ENCODE results near the gene GAD2.

The GAD2 gene

DNA sequence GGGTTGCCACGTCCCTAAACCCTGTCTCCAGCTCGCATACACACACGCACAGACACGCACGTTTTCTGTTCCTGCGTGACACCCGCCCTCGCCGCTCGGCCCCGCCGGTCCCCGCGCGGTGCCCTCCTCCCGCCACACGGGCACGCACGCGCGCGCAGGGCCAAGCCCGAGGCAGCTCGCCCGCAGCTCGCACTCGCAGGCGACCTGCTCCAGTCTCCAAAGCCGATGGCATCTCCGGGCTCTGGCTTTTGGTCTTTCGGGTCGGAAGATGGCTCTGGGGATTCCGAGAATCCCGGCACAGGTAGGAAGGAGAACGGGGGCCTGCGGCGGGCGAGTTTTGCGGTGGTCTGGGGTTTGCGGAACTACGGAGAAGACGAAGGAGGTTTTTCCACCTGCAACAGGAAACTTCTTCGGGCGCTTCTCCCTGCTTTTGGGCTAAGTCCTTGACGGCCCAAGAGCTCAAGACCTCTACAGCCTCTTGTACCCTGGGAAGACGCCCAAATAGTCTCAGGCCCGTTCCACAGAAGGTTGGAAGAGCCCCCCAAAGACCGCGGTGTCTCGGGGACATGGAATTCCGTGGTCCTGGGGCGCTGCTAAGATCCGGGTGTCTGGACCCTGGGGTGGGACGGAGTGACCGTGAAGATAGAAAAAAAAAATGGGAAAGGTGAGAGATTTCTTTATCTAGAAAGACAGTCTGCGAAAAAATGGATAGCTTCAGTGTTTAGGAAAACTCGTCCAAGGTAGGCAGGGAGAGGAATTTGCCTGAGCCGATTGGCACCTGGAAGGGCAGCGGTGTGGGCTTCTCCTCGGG, at the start of gene GAD2:
Gene GAD2 (plus strand): TSS at position 190 of the 811 bp plus-strand sequence. CDS start 36 bp downstream, at position 226.
- DNase-seq: no peak

DNA sequence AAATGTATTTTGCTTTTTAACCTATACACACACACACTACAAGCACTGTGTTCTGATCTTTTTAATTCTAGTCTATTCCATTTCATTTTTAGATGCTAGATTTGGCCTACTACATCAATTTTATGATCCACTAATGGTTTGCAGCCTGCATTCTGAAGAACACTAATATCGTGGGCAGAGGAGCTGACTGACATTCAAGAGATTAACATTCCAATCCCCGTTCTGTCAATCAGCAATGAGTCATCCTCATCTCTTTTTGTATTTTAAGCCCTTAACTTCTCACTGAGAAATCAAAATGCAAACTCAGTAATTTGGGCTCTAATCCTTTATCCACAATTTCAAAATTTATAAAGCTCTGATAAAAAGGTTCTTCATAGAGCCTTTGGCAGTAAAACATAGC, 47.1 kb upstream of the GAD2 start:
- no peak for DNase-seq

DNA sequence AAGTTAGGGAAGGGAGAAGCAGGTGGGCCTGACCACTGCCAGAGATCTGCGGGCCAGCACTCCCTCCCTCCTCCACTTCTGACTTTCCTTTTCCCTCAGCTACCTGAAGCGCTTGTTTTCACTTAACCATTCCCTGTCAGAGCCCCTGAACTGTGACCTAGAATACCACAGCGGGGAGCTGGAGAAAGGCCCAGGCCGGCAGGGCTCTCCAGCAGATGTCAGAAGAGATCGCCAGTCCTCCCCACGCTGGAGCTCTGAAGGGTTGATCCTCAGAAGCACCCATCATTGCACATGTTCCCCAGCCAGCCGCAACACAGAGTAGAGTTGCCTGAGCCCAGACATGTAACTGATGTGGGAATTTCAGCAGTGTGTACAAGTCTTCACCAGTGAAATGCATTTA, 44.4 kb upstream of the GAD2 start:
- no peak for DNase-seq

DNA sequence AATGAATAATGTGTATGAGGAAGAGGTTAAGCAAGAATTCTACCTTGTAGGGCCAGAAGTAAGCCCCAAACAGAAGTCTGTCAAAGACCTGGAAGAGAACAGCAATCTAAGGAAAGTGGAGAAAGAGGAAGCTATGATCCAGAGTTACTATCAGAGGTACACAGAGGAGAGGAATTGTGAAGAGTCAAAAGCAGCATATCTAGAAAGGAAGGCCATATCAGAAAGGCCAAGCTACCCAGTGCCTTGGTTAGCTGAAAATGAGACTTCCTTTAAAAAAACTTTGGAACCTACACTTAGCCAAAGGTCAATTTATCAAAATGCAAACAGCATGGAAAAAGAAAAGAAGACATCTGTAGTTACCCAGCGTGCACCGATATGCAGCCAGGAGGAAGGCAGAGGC, 42.7 kb upstream of the GAD2 start:
- DNase-seq: no peak

DNA sequence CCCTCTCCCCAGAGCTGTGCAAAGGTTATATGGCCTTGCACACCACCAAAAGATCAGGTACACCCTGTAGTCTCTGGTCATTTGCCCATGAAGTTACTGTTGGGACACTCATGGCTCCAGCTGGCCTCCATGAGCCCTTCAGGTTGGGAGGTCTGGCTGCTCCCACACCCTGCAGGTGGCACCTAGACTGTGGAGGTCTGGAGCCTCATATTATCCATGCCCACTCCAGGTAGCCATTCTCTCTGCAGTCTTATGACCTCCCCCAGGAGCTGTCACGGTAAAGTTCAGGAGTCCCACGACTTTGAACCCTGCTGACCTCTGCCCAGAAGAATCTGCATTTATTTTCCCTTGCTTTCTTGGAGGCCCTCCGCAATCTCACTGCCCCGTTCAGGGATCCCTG, 39.2 kb upstream of the GAD2 start:
- DNase-seq: no peak

DNA sequence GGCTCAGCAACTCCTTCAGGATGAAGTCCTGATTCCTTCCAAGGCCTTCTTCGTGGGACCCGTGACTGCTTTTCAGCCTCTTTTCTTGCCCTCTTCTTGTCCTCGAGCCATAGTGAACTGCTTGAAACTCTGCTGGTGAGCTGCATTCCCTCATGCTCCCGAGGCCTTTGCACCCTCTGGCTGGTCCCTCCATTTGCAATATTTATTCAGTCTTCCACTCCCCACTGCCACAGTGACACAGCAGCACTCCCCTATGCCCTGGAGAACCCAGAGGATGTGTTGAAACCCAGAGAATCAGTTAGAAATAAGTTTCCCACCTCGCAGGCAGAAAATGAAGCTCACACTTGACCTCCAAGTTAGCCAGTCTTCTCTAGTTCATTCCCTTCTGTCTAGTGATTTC, 22.3 kb upstream of the GAD2 start:
- no peak for DNase-seq

DNA sequence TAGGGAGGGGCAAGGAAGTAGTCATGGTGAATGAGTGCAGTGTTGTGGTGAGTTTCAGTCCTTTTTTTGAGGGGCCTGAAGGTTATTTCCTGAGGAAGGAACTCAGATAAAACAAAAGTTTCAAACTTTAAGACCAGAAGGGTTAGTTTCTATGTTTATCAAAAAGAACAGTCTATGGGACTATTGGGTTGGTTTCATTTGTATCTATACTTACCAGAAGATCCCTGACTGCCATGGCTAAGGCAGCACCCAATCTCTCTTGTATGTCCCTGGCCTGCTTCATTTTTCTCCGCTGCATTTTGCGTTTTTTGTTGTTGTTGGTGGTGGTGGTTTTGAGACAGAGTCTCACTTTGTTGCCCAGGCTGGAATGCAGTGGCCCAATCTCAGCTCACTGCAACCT, 19.3 kb upstream of the GAD2 start:
- DNase-seq: no peak

DNA sequence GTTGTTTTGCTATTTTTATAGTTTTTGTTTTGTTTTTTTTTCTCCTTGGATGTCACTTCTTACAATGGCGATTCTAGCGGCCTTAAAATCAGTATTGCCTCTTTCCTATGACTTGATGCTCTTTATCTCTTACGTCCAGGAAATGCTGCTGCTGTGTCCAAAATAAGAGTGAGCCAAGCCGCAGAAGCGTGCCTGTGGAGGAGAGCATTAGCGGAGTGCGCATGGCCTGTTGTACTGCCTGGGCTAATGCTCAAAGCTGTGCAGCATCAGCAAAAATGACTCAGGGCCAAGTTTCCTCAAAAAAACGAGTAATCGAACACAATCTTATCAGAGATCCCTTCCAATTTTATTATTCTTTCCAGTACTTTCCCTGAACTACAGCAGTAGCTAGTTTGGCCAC, 18.5 kb upstream of the GAD2 start:
- no peak for DNase-seq

DNA sequence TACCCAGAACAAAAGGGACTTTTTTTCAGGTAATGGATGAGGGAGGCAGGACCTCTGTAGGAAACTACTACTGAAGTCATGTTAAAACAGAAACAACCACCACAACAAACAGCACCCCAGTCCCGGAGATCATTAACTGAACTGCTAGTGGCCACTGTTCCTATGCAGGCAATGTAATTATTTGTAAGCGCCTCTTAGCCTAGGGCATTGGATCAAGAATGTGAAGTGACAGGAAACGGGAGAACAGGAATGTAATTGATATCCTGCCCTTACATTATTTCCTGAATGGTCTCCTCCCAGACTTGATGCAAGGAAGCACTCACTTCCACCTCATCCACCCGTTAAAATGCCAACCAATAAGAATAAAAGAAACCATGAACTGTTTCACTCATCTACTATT, 16.7 kb upstream of the GAD2 start:
- DNase-seq: no peak

DNA sequence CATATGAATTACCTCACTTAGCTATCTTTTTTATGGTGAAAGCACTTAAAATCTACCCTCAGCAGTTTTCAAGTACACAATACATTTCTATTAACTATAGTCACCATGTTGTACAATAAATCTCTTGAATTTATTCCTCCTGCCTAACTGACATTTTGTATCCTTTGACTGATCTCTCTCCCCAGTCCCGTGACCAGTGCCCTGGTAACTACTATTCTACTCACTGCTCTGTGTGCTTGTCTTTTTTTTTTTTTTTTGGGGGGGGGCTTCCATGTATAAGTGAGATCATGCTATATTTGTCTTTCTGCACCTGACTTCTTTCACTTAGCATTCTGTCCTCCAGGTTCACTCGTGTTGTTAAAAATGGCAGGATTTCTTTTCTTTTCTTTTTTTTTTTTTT, 11.4 kb upstream of the GAD2 start:
- DNase-seq: no peak

DNA sequence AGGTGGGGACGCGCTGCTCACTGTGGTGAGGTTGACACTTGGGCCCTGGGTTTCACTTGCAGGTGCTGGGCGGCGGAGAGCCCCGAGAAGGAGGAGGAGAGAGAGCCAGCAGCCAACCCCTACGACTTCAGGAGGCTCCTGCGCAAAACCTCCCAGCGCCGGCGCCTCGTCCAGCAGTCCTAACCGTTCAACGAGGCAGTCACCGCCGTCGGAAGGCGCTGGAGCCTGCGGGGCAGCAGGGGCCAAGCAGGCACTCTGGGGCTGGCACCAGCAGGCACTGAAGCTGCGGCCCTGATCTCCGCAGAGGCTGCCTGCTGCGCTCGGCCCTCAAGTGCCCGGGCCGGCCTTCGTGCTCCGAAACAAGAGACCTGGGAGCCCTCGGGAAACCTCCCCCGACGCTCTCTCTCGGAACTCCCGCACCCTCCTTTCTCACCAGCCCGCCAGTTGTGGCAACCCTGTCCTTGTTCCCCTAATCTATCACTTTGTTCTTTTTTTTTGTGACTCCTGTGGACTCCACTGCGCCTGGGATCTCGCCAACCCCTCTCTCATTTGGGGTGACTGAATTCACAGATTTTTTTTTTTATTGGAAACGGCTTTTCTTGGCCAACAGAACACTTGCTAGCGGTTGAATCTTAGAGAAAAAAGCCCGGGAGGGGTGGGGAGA, 4.7 kb upstream of the GAD2 start:
- no peak for DNase-seq

DNA sequence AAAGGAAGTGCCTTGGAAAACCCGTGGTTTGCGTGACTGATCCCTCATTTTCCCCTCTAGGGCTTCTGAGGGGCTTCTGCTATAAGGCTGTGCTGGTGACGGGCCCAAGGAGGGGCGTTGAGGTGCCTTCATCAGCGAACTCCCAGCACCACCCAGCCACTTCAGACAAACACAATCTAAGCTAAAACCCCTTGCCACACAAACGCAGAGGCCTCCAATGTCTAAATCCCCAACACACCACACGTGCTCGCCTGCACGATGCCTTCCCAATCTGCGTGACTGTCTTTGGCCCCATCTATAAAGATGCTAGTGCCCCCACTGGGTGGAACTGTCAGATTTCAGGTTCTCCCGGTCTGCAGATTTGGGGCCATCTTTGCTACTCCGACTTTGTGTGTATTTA, 4.1 kb upstream of the GAD2 start:
- no peak for DNase-seq

DNA sequence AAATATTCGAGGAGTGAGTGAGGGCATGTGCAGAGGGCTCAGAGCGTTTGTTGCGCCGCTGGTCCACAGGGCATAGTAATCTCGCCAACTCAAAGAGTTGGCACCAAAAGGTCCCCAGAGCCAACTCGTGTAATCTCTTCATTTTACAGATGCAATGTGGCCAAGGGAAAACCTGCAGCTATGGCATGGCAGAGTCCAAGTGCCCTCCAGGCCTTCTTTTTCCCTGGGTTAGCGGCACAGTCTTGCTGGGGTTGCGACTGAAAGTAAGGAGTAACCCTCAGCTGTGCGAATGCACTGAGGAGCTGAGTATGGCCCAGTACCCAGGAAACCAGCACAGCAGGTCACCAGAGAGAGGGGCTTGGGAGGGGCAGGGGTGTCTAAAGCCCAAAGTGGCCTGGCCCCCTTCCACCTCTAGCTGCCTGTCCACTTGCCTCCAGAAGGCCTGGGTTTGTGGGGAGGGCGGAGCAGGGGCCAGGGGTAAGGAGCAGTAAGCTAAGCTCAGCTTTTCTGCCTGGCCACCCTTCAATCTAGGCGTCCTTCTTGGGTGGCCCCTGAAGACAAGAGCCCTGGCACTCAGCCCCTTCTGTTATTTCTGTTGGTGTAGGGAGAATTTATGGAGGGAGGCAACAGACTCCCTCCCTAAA, 3.3 kb upstream of the GAD2 start:
- no peak for DNase-seq

DNA sequence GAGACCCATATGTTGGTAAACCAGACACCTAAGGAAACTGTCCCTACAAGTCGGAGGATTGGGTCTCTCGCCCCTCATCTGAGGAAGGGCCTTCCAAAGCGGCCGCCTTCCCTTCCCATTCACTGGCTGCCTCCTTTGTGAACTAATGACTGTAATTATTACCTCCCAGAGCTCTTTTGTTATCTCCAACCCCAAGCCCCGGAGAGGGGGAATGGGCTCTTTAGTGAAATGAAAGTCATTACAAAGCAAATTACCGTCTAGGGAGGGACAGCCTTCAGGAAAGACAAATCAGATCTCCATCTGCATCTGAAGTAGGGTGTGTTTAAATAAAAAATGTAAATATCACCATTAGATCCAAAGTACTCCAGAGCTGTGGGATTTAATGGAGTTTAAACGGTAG, 2.6 kb upstream of the GAD2 start:
- DNase-seq: no peak

DNA sequence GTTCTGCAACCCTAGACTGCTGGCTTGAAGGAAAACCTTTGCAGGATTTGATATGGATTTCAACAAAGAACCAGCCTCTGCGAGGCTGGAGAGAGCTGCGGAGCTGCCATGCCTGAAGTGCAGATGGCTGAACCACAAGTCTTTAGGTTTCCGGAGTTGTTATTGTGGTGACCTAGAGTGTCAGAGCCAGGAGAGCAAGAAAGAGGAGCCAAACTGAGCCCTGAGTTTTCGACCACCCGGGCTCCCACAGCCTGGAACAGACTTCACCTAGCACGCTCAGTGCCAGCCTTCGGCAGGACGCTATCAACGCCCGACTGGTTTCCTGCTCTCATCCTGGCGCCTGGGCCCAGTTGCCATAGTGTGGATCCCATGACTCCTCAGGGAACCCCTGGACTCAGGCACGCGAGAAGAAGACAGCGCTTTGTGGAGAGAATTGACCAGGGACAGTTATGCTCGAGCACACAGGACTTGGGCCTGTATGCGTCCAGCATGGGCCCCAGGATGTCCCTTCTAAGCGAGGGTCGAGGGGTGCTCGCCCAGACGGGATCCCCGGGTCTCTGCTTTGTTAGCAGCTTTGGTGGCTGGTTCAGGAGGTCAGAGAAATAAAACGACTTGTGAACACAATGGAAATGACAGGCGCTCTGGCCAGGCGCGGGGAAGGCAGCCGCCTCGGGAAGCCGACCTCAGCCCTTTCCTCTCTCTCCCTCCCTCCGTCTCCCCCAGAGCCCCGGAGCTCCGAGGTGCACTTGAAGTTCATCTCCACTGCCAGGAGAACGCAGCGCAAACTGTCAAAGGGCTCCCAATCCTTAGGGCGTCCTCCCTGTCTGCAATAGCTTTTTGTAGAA, 1.8 kb upstream of the GAD2 start:
- no peak for DNase-seq

DNA sequence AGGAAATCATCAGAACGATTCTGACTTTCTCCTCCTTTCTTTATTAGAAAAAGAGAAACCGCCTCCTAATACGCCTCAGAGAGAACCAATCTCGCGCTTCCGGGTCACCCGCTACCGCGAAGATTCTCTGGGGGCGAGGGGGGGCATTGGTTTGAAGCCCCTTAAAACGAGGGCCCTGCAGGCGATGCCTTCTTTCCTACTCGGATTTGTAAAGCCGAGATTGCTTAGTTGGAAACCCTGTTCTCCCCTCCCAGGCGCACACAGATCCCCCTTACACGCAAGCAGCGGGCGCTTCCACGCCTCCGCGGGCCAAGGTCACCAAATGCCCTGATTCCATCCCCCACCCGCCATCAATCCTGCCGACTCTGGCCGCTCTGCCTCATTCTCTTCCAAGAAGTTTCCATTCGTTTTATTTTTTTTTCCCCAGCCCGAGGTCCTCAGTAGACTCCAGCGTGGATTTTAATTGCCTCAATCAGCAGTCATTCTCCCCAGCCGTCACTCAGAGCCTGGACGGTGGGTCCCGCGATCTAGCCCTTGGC, 1.1 kb upstream of the GAD2 start:
- no peak for DNase-seq

DNA sequence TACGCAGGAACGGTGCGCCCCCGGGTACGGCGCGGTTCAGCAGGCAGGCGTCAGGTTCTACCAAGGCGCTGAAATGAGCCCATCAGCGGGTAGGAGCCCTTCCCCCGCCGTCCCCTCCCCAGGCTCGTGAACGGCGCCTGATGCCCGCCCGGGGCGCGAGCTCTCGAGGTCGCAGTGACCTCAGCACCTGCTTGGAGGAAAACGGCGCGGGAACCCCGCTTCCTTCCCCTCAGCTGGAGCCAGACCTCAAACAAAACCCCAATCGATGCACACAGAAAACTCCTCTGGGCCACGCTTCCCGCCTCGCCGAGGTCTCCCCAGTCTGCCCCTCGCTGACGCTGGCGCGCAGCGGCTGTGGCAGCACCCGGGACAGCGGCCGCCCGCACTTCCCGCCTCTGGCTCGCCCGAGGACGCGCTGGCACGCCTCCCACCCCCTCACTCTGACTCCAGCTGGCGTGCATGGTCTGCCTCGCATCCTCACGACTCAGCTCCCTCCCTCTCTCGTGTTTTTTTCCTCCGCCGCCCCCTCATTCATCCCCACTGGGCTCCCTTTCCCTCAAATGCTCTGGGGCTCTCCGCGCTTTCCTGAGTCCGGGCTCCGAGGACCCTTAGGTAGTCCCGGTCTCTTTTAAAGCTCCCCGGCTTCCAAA, 514 bp upstream of the GAD2 start:
- no peak for DNase-seq

DNA sequence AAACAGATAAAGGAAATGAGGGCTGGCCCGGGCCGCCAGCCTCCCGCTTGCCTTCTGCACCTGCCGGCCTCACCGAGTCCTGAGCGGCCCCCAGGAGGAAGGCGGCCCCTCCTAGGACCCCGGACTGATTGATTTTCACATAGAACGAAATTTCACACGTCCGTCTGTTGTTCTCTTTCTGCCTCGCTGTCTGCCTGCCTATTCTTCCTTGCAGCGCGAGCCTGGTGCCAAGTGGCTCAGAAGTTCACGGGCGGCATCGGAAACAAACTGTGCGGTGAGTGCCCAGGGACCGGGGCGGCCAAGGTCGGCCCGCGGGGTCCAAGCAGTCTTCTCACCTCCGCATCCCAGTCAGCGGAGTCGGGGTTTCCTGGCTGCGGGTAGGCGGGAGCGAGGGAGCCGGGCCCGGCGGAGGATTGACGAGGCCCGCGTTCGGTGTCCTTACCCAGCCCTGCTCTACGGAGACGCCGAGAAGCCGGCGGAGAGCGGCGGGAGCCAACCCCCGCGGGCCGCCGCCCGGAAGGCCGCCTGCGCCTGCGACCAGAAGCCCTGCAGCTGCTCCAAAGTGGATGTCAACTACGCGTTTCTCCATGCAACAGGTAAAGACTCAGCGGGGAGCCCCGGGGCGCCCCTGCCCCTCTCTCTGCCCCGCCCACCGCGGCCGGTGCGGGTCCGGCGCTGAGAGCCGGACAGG, 967 bp downstream of the GAD2 start:
- DNase-seq: no peak

DNA sequence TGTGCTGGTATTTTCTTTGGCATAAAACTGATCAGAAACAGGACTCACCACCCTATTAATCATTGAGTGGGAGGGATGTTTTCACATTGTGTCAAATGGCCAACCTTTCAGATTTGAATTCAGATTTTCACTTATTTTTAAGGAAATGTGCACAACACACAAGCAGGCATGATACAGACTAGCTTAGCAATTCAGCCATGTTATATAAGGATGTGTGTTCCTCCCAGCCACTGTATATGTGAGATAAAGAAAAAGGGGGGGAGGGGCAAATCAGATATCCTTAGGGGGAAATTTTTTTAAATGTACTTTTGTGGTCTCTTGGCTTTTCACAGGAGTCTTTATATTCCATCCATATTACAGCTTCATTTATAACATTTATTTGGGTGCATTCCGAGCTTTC, 3.1 kb downstream of the GAD2 start:
- DNase-seq: no peak

DNA sequence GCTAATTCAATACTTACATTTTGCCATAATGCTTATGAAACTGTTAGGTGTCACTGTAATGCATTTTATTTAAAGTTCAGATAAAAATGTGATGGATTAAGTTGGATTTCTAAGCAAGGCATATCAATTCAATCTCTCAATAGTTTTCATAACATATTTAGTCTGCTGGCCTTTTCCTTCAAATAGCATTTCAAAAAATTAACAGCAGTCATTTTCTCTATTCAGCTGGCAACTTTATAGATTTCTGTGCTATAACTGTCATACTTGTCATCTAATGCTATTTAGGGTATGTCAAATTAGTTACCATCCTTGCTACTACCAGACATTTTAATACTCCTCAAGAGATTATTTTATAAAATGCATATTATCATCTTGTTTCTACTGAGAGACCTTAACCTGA, 4.3 kb downstream of the GAD2 start:
- no peak for DNase-seq

DNA sequence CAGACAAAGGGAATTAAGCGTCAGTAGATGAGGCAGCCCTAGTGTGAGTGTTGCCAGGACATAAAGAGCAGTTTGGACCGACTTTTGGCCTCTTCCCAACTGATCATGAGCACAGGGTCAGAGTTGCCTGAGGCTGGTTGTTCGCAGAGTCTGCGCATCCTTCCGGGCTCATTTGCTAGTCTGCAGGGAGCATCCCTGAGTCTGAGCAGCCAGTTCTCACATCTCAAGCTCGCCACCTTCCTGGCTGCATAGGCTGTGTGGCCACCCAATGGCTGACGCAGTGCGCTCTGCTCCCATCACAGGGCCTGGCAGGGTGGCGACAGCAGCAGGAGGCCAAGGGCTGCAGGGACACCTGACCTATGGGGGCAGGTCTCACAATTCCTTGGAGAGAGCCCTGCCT, 5.0 kb downstream of the GAD2 start:
- no peak for DNase-seq

DNA sequence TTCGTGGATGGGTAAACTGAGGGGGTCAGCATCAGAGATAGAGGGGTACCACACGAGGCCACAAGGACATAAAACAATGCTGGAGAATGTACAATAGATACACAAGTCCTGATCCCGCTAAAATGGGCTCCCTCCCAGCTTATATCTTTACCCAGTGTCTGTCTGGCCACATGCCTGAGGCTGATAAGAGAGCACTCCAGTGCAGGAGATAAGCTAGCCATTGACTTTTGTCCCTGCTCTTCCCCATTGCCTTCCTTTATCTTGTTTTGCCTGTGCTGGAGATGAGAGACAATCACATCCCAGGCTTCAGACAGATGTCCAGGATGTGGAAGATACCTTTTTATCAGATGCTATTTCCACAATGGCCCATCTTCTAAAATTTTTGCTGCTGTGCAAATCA, 6.0 kb downstream of the GAD2 start:
- no peak for DNase-seq

Data from NCI-H187 (cell line).